CD14-positive monocyte (primary cell): ENCODE results near the gene CCBE1. TPM values are rescaled to one million over a fixed set of nuclear protein-coding genes. Genes with fewer than 3 reads are reported as not detected.

Source experiments
- DNase-seq, 3 donors: peaks; one replicate each; pipeline ENCODE4 v3.0.0-alpha.2; 2011 to 2022
- H2AFZ ChIP-seq: 2 replicates; pipeline ENCODE4 v1.6.0; 2012; ENCODE audit warnings: mild to moderate bottlenecking, low read depth, low read length, inconsistent platforms; ENCODE audit not compliant: insufficient read depth, poor library complexity, severe bottlenecking
- H3K27ac ChIP-seq, 2 donors: 1 replicate in 1 of 2; 2 replicates in 1 of 2; pipeline ENCODE4 v1.5.1; 2012 to 2013; ENCODE audit warnings: low read length in 2 of 2, control low read depth in 1 of 2, inconsistent platforms in 1 of 2, low read depth in 1 of 2, mild to moderate bottlenecking in 1 of 2
- H3K27me3 ChIP-seq, 2 donors: one replicate each; pipeline versions ENCODE4 v1.6.0 to v1.6.1; 2011 to 2013; ENCODE audit warnings: low read length in 2 of 2; ENCODE audit not compliant: control insufficient read depth in 2 of 2, insufficient read depth in 2 of 2
- H3K36me3 ChIP-seq, 2 donors: replicated peaks in 1 of 2; 1 replicate in 1 of 2; 2 replicates in 1 of 2; pipeline versions ENCODE4 v1.5.1 to v1.6.1; 2012 to 2013; ENCODE audit warnings: low read length in 2 of 2, control low read depth in 1 of 2, inconsistent platforms in 1 of 2, mild to moderate bottlenecking in 1 of 2; ENCODE audit not compliant: insufficient read depth in 2 of 2, control insufficient read depth in 1 of 2
- H3K4me1 ChIP-seq, 2 donors: 1 replicate in 1 of 2; 2 replicates in 1 of 2; pipeline versions ENCODE4 v1.5.1 to v1.6.1; 2012 to 2013; ENCODE audit warnings: low read length in 2 of 2, control low read depth in 1 of 2, inconsistent platforms in 1 of 2, mild to moderate bottlenecking in 1 of 2, moderate library complexity in 1 of 2; ENCODE audit not compliant: insufficient read depth in 2 of 2, control insufficient read depth in 1 of 2
- H3K4me2 ChIP-seq: replicated peaks from 2 replicates; pipeline ENCODE3; 2012; ENCODE audit warnings: low read length, moderate library complexity, mild to moderate bottlenecking; ENCODE audit not compliant: poor library complexity, severe bottlenecking; ENCODE audit errors: extremely low read depth
- H3K4me3 ChIP-seq, 3 experiments: fragments of 200-600 bp in 1 of 3; sonication (generic) in 1 of 3; replicated peaks in 1 of 3; 1 replicate in 2 of 3; 2 replicates in 1 of 3; pipeline ENCODE4 v1.5.1; 2011 to 2013; ENCODE audit warnings: low read length in 3 of 3, mild to moderate bottlenecking in 3 of 3, control low read depth in 2 of 3, low read depth in 2 of 3, inconsistent platforms in 1 of 3, moderate library complexity in 1 of 3
- H3K79me2 ChIP-seq: 2 replicates; pipeline ENCODE4 v1.6.0; 2012; ENCODE audit warnings: mild to moderate bottlenecking, control low read depth, inconsistent platforms, low read length, moderate library complexity; ENCODE audit not compliant: insufficient read depth
- H3K9ac ChIP-seq: 2 replicates; pipeline ENCODE4 v1.6.0; 2017; ENCODE audit warnings: low read length, mild to moderate bottlenecking; ENCODE audit not compliant: insufficient read depth, poor library complexity, severe bottlenecking
- H3K9me3 ChIP-seq, 2 donors: replicated peaks in 1 of 2; 1 replicate in 1 of 2; 2 replicates in 1 of 2; pipeline versions ENCODE4 v1.5.1 to v1.6.1; 2012 to 2013; ENCODE audit warnings: low read length in 2 of 2, control low read depth in 1 of 2; ENCODE audit not compliant: control insufficient read depth in 1 of 2, insufficient read depth in 1 of 2
- H4K20me1 ChIP-seq: 2 replicates; pipeline ENCODE4 v1.6.0; 2012; ENCODE audit warnings: mild to moderate bottlenecking, low read length, control low read depth, moderate library complexity; ENCODE audit not compliant: insufficient read depth
- H3K27ac Mint-ChIP-seq, 7 donors: one replicate each; pipeline ENCODE4 v1.8.0; 2020; ENCODE audit warnings: mild to moderate bottlenecking in 7 of 7, mixed read lengths in 7 of 7, moderate library complexity in 6 of 7, inconsistent platforms in 2 of 7
- H3K27me3 Mint-ChIP-seq, 3 donors: one replicate each; pipeline ENCODE4 v1.8.0; 2021 to 2022; ENCODE audit warnings: low read depth in 3 of 3, mild to moderate bottlenecking in 3 of 3, mixed read lengths in 3 of 3, moderate library complexity in 3 of 3, inconsistent platforms in 1 of 3
- H3K36me3 Mint-ChIP-seq, 2 donors: one replicate each; pipeline ENCODE4 v1.8.0; 2020; ENCODE audit warnings: mixed read lengths in 2 of 2, inconsistent platforms in 1 of 2, mild to moderate bottlenecking in 1 of 2
- H3K4me1 Mint-ChIP-seq: one replicate; pipeline ENCODE4 v1.8.0; 2020; ENCODE audit warnings: mild to moderate bottlenecking, mixed read lengths
- H3K4me3 Mint-ChIP-seq, 2 donors: one replicate each; pipeline ENCODE4 v1.8.0; 2020; ENCODE audit warnings: mild to moderate bottlenecking in 2 of 2, mixed read lengths in 2 of 2, moderate library complexity in 1 of 2
- H3K9me3 Mint-ChIP-seq, 7 donors: one replicate each; pipeline ENCODE4 v1.8.0; 2020 to 2022; ENCODE audit warnings: mixed read lengths in 7 of 7, mild to moderate bottlenecking in 6 of 7, moderate library complexity in 6 of 7, inconsistent platforms in 2 of 7
- CTCF ChIP-seq: fragments of 200-600 bp; IDR thresholded peaks from one replicate; pipeline ENCODE4 v1.8.0; 2022; ENCODE audit warnings: antibody characterized with exemption, mild to moderate bottlenecking
- WGBS: methylation state at CpG from one replicate; pipeline ENCODE4 v1.1.5; 2013; ENCODE audit warnings: missing lambda C conversion rate; ENCODE audit not compliant: insufficient coverage; 5-methylcytosine and 5-hydroxymethylcytosine counted together
- intact Hi-C, 2 donors: fragments of 100-400 bp; cut with micrococcal nuclease; formaldehyde crosslinking; loops; one replicate each; pipeline versions ENCODE4 v1.15.0 to v1.15.1; 2023
- polyA plus RNA-seq, 3 donors: library from polyadenylated mRNA; depleted of rRNA in 1 of 3; unstranded in 2 of 3; stranded (reverse) in 1 of 3; fragments of 300-500 nt in 2 of 3; fragments of >200 nt in 1 of 3; fragmentation: Illumina TruSeq in 2 of 3; gene quantifications; 1 replicate in 2 of 3; 2 replicates in 1 of 3; pipeline ENCODE4 v1.2.3, GENCODE V29; 2012 to 2021

Gene CCBE1
- polyA plus RNA-seq, 3 donors = not detected

GRCh38 chr18:59689756-59690155, 7.5 kb downstream of the CCBE1 start:
- Histone ChIP-seq H3K9ac (no peak overlapping the region), H3K79me2 (no peaks in the 10 kb centered on the region), H3K36me3 (no peaks in the 10 kb centered on the region), H3K27me3 (peaks cover 9 to 11% of the 10 kb centered on the region in 2 donors), H3K9me3 (no peaks in the 10 kb centered on the region), H3K27ac (no peak overlapping the region), H3K4me3 (no peak overlapping the region), H4K20me1 (no peaks in the 10 kb centered on the region), H3K4me2 (no peak overlapping the region), H3K4me1 (no peaks in the 10 kb centered on the region), H2AFZ (no peak overlapping the region)
- H3K9me3 Mint-ChIP-seq = peaks cover 0 to 4% (median 0%) of the 10 kb centered on the region in 7 donors
- no peak overlapping the region for H3K4me3 Mint-ChIP-seq
- no peaks in the 10 kb centered on the region for H3K36me3 Mint-ChIP-seq
- no peak overlapping the region for H3K27ac Mint-ChIP-seq
- peaks cover 13 to 22% (median 21%) of the 10 kb centered on the region in 3 donors for H3K27me3 Mint-ChIP-seq
- no peaks in the 10 kb centered on the region for H3K4me1 Mint-ChIP-seq
- DNase-seq = no peak
- no CpG with 5 or more reads among the region's 3 CpGs for WGBS
- intact Hi-C loops = no loop called here
- TF ChIP-seq CTCF = no peak

- no peaks in the 10 kb centered on the region for H3K9me3 ChIP-seq
- Mint-ChIP-seq H3K27ac (no peak overlapping the region), H3K4me3 (no peak overlapping the region)
Measured at GRCh38 chr18:59686260-59686659, 11.0 kb downstream of the CCBE1 start.

More at GRCh38 chr18:59686260-59686659, 11.0 kb downstream of the CCBE1 start:
- DNase-seq = no peak
- Histone ChIP-seq H3K4me3 (no peak overlapping the region), H3K27ac (no peak overlapping the region), H3K9ac (no peak overlapping the region), H3K27me3 (peaks cover 0 to 6% of the 10 kb centered on the region in 2 donors), H3K4me1 (no peaks in the 10 kb centered on the region), H4K20me1 (no peaks in the 10 kb centered on the region), H3K79me2 (no peaks in the 10 kb centered on the region), H3K4me2 (no peak overlapping the region), H3K36me3 (no peaks in the 10 kb centered on the region), H2AFZ (no peak overlapping the region)
- no peak for TF ChIP-seq CTCF
- WGBS = 67% methylated on average over 1 of the region's 1 CpG
- Mint-ChIP-seq H3K4me1 (no peaks in the 10 kb centered on the region), H3K27me3 (peaks cover 7 to 9% (median 7%) of the 10 kb centered on the region in 3 donors), H3K36me3 (no peaks in the 10 kb centered on the region), H3K9me3 (peaks cover 0 to 2% (median 0%) of the 10 kb centered on the region in 7 donors)
- intact Hi-C loops = no loop called here
